Activated CD8-positive, alpha-beta T cell treated with anti-CD3 and anti-CD28 coated beads, Interleukin-2, amount 10 ng/mL, durations not matched to agents 7 days and 5 days (primary cell): Measurements from ENCODE around the gene RSPH1. TPM values are rescaled to one million over a fixed set of nuclear protein-coding genes. Genes with fewer than 3 reads are reported as not detected.

Experiments
- ATAC-seq: fragments of 150-1000 bp; cut with Tn5 transposase; one replicate; pipeline ENCODE4 v1.10.0; 2021; ENCODE audit warnings: moderate library complexity
- CTCF ChIA-PET: fragments of 350-600 bp; sonication (Branson Sonifier 250); formaldehyde crosslinking; loops from one replicate; lab custom pipeline; 2021; ENCODE audit warnings: antibody characterized with exemption; lab: Charles Lee
- POLR2A ChIA-PET: fragments of 350-600 bp; sonication (Branson Sonifier 250); formaldehyde crosslinking; loops from one replicate; lab custom pipeline; 2021; ENCODE audit warnings: antibody characterized with exemption; lab: Charles Lee
- DNase-seq: peaks from one replicate; pipeline ENCODE4 v3.0.0-alpha.2; 2020
- H3K27ac Mint-ChIP-seq: one replicate; pipeline ENCODE4 v1.8.0; 2021; ENCODE audit warnings: mild to moderate bottlenecking, mixed read lengths
- H3K27me3 Mint-ChIP-seq: one replicate; pipeline ENCODE4 v1.8.0; 2021; ENCODE audit warnings: low read depth, mixed read lengths
- H3K36me3 Mint-ChIP-seq: one replicate; pipeline ENCODE4 v1.8.0; 2021; ENCODE audit warnings: low read depth, mixed read lengths
- H3K4me1 Mint-ChIP-seq: one replicate; pipeline ENCODE4 v1.8.0; 2021; ENCODE audit warnings: low read depth, mixed read lengths
- H3K4me3 Mint-ChIP-seq: one replicate; pipeline ENCODE4 v1.8.0; 2021; ENCODE audit warnings: mild to moderate bottlenecking, mixed read lengths
- H3K9me3 Mint-ChIP-seq: one replicate; pipeline ENCODE4 v1.8.0; 2022; ENCODE audit warnings: mixed read lengths; ENCODE audit not compliant: insufficient read depth
- total RNA-seq, 2 experiments: library from RNA; stranded (reverse); gene quantifications; one replicate each; pipeline ENCODE4 v1.2.3, GENCODE V29; 2021

Gene RSPH1
- total RNA-seq, 2 experiments from 2014 or later, result not detected

DNA sequence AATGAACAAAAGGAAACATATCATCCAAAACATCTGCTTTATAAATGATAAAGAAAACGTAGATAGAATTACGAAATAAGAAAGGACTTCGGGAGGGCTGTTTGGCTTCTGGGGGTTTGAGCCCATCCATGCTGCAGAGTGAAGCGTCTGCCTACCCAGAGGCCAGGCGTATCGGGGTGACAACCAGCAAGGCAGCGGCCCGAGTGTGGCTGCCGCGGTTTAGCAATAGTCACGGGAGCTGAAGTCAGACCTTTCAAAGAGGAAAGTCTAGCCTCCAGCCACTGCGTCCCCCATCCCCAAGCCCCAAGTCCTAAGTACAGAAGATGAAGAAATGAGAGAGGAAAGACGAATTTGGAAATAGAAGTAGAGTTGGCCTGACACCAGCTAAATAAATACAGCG, 26.2 kb upstream of the RSPH1 start:
- no peaks in the 10 kb centered on the region for H3K27me3 Mint-ChIP-seq
- no peaks in the 10 kb centered on the region for H3K9me3 Mint-ChIP-seq
- DNase-seq (no peak), ATAC-seq (no peak)
- POLR2A ChIA-PET, result interaction anchor here (0.7 to 1.6 kb wide), 2 partner anchors 8 to 10 kb away, joined by 3 to 7 read pairs; no protein-coding TSS in a partner anchor
- peaks cover 70% of the 10 kb centered on the region for H3K36me3 Mint-ChIP-seq
- CTCF ChIA-PET, result no interaction called here
- peaks cover 36% of the 10 kb centered on the region for H3K4me1 Mint-ChIP-seq
- no peak overlapping the region for H3K27ac Mint-ChIP-seq
- H3K4me3 Mint-ChIP-seq, result no peak overlapping the region

DNA sequence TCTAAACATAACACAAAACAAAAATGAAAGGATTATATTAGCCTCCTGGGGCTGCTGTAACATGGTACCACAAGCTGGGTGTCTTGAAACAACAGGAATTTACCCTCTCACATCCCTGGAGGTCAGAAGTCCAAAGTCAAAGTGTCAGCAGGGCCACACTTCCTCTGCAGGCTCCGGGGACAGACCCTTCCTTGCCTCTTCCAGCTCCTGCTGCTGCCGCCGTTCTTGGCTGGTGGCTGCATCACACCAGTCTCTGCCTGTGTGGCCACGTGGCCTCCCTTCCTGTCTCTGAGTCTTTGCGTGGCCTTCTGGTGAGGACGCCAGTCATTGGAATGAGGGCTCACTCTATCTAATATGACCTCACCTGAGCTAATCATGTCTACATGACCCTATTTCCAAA, 25.8 kb upstream of the RSPH1 start:
- Mint-ChIP-seq H3K27ac (no peak overlapping the region), H3K36me3 (peaks cover 72% of the 10 kb centered on the region), H3K4me1 (peaks cover 36% of the 10 kb centered on the region), H3K4me3 (no peak overlapping the region), H3K27me3 (no peaks in the 10 kb centered on the region), H3K9me3 (no peaks in the 10 kb centered on the region)
- ATAC-seq, result no peak
- no peak for DNase-seq
- ChIA-PET CTCF (no interaction called here), POLR2A (no interaction called here)

DNA sequence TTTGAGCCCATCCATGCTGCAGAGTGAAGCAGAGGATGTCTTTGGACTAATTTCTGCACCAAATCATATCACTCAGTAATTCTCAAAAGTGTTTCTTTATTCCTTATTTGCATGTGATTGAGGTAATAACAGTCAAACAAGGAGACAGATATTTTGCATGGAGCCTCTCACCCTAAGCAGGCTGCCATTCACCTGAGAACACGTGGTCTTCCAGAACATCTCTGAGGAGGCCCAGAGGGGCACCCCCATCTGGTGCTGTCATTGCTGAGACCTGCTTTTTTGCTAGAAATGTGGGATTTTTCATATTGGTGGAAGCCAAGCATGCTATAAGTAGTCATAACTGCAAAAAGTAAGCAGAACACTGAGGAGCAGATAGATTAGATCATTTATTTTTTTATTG, 25.4 kb upstream of the RSPH1 start:
- H3K9me3 Mint-ChIP-seq, result no peaks in the 10 kb centered on the region
- CTCF ChIA-PET, result no interaction called here
- H3K36me3 Mint-ChIP-seq, result peaks cover 73% of the 10 kb centered on the region
- ATAC-seq (no peak), DNase-seq (no peak)
- H3K4me3 Mint-ChIP-seq, result no peak overlapping the region
- H3K27me3 Mint-ChIP-seq, result no peaks in the 10 kb centered on the region
- H3K27ac Mint-ChIP-seq, result no peak overlapping the region
- peaks cover 36% of the 10 kb centered on the region for H3K4me1 Mint-ChIP-seq
- POLR2A ChIA-PET, result no interaction called here

DNA sequence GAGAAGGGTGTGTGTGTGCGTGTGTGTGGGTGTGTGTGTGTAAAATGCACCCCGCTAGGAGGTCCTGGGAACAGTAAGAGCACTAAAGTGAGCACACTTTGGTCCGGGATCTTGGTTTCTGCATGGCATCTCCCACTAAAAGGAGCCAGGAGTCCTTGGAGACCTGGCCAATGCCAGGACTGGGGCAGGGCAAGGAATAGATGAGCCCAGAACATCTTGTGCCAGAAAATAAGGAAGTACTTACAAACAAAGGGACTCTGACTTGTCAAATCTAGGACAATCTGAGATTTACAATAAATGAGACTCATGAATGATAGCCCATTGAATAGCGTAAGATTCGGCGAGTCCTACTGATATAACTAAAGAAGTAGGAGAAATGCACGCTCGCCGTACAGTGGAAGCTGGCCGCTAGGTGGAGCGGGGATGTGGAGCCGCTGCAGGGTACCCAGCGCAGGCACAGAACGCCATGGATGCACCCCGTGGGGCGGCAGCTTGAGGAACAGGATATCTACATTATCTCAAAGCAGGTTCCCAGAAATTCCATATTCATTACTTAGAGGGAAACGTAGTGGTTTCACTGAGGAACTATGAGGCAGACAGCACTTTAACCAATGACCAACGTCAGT, 24.7 kb upstream of the RSPH1 start:
- ATAC-seq, result no peak
- Mint-ChIP-seq H3K9me3 (no peaks in the 10 kb centered on the region), H3K4me1 (peaks cover 35% of the 10 kb centered on the region), H3K27me3 (no peaks in the 10 kb centered on the region), H3K4me3 (no peak overlapping the region), H3K36me3 (peaks cover 68% of the 10 kb centered on the region), H3K27ac (no peak overlapping the region)
- CTCF ChIA-PET, result no interaction called here
- DNase-seq, result no peak
- POLR2A ChIA-PET, result no interaction called here

DNA sequence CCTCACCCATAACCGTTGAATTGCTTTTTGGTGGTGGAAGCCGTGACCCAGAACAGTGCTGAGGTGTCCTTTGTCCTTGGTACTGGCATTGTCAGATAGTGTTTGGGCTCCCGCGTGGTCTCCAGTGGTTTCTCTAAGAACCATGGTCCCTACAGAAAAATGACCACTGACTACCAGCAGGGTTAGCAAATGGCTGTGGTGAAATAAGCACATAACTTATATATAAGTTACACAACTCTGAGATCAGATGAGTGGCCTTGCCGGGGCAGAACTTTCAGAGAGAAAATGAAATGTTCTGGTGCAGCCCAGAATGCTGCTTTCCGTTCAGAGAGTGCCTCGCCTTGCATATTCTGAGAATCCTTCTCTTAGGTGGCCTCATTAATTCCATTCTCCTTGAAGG, 22.6 kb upstream of the RSPH1 start:
- Mint-ChIP-seq H3K27ac (no peak overlapping the region), H3K36me3 (peaks cover 56% of the 10 kb centered on the region), H3K27me3 (no peaks in the 10 kb centered on the region), H3K4me3 (no peak overlapping the region), H3K9me3 (no peaks in the 10 kb centered on the region), H3K4me1 (peaks cover 30% of the 10 kb centered on the region)
- POLR2A ChIA-PET, result no interaction called here
- no peak for ATAC-seq
- CTCF ChIA-PET, result no interaction called here
- DNase-seq, result no peak

DNA sequence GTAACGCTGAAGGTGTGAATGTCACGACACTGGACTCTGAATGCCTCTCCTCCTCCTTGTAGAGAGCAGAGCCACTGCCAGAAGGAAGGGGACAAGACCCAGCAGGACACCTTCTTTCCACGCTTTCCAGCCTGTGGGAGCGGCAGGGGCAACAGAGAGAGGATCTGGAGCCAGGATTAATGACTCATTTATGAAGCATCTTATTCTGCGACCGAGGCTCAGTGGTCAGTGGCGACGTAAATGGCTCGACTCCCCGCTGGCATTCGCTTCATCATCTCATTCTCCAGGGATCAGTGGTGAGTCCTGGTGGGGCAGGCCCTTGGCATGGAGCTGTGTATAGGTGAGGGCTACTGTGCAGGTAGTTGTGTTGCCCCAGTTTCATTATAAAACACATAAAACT, 22.2 kb upstream of the RSPH1 start:
- no peak overlapping the region for H3K4me3 Mint-ChIP-seq

DNA sequence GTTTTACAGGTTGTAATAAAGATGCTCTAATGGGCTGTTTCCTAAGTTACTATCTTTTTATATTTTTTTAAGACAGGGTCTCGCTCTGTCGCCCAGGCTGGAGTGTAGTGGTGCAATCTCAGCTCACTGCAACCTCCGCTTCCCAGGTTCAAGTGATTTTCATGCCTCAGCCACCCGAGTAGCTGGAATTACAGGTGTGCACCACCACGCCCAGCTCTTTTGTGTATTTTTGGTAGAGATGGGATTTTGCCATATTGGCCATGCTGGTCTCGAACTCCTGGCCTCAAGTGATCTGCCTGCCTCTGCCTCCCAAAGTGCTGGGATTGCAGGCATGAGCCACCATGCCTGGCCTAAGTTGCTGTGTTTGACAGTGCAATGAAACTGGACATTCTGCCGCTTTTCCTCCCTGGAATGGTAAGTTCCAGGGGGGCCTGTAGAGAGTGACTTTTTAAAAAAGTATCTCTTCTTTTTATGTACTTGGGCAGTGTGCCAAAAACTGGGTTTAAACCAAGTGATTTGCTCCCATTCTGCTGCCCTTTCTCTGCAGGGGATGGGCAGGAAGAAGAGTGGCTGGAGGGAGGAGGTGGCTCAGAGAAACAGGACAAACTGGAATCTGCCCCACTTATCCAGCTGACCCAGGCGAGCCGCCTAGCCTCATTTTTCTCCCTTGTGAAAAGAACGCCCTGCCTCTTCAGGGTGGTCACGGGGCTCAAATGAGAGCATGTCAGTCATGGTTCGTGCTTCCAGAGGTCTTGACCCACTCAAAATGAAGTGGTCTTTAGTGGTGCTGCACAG, 19.9 kb upstream of the RSPH1 start:
- ATAC-seq, result no peak
- CTCF ChIA-PET, result interaction anchor here (3.1 kb wide), 1 partner anchor 21 kb away, joined by 11 read pairs; no protein-coding TSS in a partner anchor
- Mint-ChIP-seq H3K4me1 (peaks cover 35% of the 10 kb centered on the region), H3K27ac (no peak overlapping the region), H3K4me3 (peak overlapping the region; percentile 81), H3K27me3 (no peaks in the 10 kb centered on the region), H3K9me3 (no peaks in the 10 kb centered on the region), H3K36me3 (peaks cover 37% of the 10 kb centered on the region)
- DNase-seq, result no peak
- POLR2A ChIA-PET, result interaction anchor here (0.7 to 1.0 kb wide), 2 partner anchors 11 to 20 kb away, joined by 3 to 4 read pairs; no protein-coding TSS in a partner anchor

More for the DNA sequence above, 22.2 kb upstream of the RSPH1 start:
- Mint-ChIP-seq H3K36me3 (peaks cover 55% of the 10 kb centered on the region), H3K27me3 (no peaks in the 10 kb centered on the region), H3K4me1 (peaks cover 29% of the 10 kb centered on the region), H3K9me3 (no peaks in the 10 kb centered on the region), H3K27ac (no peak overlapping the region)
- no peak for DNase-seq
- ATAC-seq, result no peak
- POLR2A ChIA-PET, result no interaction called here
- CTCF ChIA-PET, result no interaction called here

DNA sequence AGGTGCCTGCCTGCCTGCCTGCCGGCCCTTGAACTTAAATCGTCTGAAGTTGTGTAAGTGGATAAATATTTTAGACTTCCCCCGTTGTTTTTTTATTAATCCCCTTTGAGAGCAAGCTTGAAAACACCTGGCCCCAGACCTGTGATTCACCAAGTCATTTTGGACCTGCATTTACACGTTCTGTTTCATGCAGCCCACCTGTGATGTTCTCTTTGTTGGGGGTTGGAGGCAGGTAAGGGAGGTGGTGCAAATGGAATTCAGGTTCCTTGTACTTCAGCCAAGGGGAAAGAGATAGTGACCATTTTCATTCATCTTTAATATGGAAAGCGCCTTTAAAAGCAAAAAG, 18.8 kb upstream of the RSPH1 start:
- ATAC-seq (no peak), DNase-seq (no peak)
- Mint-ChIP-seq H3K4me1 (peaks cover 35% of the 10 kb centered on the region), H3K27me3 (no peaks in the 10 kb centered on the region), H3K9me3 (no peaks in the 10 kb centered on the region), H3K4me3 (peak overlapping the region; percentile 81), H3K27ac (peak overlapping the region; percentile 68), H3K36me3 (peaks cover 27% of the 10 kb centered on the region)
- ChIA-PET POLR2A (interaction anchor here (0.6 to 1.5 kb wide), 9 partner anchors 8 to 378 kb away, joined by 3 to 16 read pairs (median 4); partner anchors contain the start of genes NDUFV3, RSPH1 and UBASH3A), CTCF (interaction anchor here (1.4 to 3.1 kb wide), 3 partner anchors 18 to 205 kb away, joined by 4 to 11 read pairs (median 5); no protein-coding TSS in a partner anchor)

DNA sequence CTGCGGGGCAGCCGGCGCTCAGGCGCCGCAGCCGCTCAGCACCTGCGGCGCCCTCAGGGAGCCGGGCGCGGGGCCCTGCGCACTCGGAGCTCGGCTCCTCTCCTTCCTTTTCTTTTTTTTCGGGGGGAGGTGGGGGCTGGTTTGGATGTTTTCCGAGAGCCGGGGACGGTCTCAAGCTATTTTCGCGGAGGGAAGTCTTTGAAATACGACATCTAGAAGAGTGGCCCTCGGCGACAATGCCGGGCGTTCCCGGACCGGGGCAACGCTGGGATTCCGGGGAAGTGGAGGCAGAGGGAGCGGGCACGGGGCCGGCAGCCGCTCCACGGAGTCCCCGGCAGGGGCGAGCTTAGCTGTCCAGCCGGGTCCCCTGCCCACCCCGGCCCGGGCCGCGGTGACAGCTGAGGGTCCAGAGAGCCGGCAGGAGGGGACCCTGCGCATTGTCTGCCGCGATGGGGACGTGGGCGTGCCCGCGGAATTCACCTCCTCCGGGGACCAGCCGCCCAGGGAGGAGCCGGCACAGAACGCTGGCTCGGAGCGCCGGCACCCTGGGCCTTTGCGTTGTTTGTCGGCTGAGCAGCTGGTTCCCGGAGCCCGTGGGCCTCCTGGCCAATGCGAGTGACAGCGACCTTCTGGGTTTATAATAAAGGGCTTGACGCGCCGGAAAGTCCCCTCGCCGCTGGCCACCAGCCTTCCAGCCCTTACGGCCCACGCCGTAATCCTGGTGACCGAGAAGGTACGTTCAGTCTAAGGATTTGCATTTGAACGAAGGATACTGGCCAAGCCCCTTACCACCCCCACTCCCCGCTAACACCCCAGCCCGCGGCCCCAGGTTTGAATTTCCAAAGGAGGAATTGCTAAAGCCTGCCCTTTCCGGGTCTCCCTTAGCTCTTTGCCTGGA, 18.2 kb upstream of the RSPH1 start:
- peak overlapping the region; percentile 81 for H3K4me3 Mint-ChIP-seq
- ATAC-seq (peak; percentile 81), DNase-seq (peak; percentile 68)
- no peaks in the 10 kb centered on the region for H3K27me3 Mint-ChIP-seq
- no peaks in the 10 kb centered on the region for H3K9me3 Mint-ChIP-seq
- peaks cover 21% of the 10 kb centered on the region for H3K36me3 Mint-ChIP-seq
- ChIA-PET POLR2A (interaction anchor here (0.6 to 1.5 kb wide), 11 partner anchors 9 to 379 kb away, joined by 3 to 16 read pairs (median 3); partner anchors contain the start of genes NDUFV3, RSPH1 and UBASH3A), CTCF (interaction anchor here (0.6 to 3.1 kb wide), 6 partner anchors 12 to 204 kb away, joined by 3 to 11 read pairs (median 4); no protein-coding TSS in a partner anchor)
- peaks cover 35% of the 10 kb centered on the region for H3K4me1 Mint-ChIP-seq
- peak overlapping the region; percentile 82 for H3K27ac Mint-ChIP-seq

DNA sequence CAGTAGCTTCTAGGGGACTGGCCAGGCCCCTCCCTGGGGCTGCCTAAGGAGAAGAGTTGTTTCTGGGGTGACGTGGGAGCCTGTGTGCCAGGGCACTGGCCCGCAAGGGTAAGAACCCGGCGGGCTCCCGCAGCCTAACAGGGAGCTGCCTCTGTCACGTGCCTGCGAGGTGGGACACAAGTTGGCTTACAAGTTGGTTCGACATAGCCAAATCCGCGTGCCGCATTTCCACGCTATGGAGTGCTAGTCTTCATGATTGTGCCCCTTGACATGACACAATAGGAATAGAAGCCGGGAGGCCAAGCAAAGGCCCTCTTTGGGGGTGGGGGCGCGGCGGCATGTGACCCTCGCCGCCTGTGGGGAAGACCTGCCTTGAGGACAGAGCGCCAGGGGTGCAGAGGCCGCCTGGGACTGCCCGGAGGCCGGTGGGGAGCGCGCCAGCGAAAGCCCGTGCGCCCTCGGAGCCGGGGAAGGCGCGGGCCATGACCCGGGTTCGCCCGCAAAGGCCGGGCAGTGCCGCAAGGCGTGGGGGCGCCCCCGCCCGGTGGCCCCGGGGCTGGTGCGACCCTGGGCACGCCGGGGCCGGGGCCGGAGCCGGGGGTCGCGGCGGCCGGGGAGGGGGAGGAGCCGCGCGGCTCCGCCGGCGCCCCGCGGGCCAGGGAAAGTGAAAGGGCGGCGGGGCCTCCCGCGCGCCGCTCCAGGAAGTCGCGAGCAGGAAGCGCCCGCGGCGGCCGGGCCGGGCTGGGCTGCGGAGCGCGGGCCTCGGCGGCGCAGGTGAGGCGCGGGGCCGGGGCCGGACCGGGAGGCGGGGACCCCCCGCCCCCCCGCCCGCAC, 17.3 kb upstream of the RSPH1 start, which contains the start of gene SLC37A1:
TSS of gene SLC37A1 (plus strand) at position 702 of the 834 bp plus-strand sequence. CDS start 4,603 bp downstream, outside the sequence.
- ChIA-PET CTCF (interaction anchor here (0.6 to 3.1 kb wide), 6 partner anchors 13 to 203 kb away, joined by 3 to 11 read pairs (median 4); no protein-coding TSS in a partner anchor), POLR2A (interaction anchor here (0.6 to 1.5 kb wide), 13 partner anchors 10 to 287 kb away, joined by 3 to 16 read pairs (median 5); partner anchors contain the start of genes RSPH1 and UBASH3A)

More for the DNA sequence above, 17.3 kb upstream of the RSPH1 start, which contains the start of gene SLC37A1:
- no peaks in the 10 kb centered on the region for H3K27me3 Mint-ChIP-seq
- H3K27ac Mint-ChIP-seq, result peak within 1 kb of the TSS; percentile 86
- H3K4me1 Mint-ChIP-seq, result peaks cover 35% of the 10 kb centered on the region
- H3K9me3 Mint-ChIP-seq, result no peaks in the 10 kb centered on the region
- peak; percentile 86 for ATAC-seq
- peaks cover 13% of the 10 kb centered on the region for H3K36me3 Mint-ChIP-seq
- peak within 1 kb of the TSS; percentile 81 for H3K4me3 Mint-ChIP-seq
- peak; percentile 46 for DNase-seq
